C4-2B (cell line): ENCODE data around the gene CTU2.

Source experiments
- H3K27ac ChIP-seq: fragments of 450-650 bp; 2 replicates; pipeline ENCODE4 v1.5.1; 2017
- ZFX ChIP-seq: fragments of 450-650 bp; IDR thresholded peaks from 2 replicates; pipeline ENCODE4 v1.6.1; 2017
- TF ChIP-seq, protein P1 (sequence below): fragments of 450-650 bp; conservative IDR thresholded peaks from 2 replicates; pipeline ENCODE4 v1.5.1; 2017; ENCODE audit warnings: mild to moderate bottlenecking

The CTU2 gene

DNA sequence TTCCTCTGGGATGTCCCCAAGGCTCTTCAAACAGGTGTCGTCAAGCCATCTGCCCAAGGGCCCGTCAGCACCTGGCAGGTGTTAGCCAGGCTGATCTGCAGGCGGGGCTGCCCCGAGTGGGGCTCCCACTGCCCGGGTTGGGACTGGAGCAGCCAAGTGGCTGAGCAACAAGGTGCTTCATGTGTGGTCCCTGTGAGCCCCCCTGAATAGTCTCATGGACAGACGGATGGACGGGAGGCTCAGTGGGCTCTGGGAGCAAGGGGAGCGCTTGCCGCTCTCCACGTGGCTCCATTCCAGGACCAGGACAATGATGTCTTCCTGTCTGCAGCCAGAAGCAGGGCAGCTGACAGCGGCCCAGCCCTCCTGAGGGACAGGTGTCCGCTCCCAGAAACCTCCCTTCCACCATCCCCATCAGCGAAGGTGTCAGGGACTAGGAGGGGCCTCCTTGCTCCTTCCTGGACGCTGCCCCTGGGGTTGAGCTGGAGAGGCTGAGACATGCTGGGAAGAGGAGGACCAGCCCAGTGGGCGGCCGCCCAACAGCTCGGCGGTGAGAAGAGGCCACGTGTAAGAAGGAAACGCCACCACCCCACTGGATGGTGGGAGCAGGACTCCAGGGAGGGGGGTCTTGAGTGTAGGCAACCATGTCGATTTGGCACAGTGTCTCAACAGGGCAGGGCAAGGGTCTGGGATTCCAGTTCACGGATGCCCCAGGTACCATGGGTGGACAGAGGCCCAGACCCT lies 29.6 kb upstream of the CTU2 start:
- no peak for TF ChIP-seq ZFX
- TF ChIP-seq, protein P1, sequence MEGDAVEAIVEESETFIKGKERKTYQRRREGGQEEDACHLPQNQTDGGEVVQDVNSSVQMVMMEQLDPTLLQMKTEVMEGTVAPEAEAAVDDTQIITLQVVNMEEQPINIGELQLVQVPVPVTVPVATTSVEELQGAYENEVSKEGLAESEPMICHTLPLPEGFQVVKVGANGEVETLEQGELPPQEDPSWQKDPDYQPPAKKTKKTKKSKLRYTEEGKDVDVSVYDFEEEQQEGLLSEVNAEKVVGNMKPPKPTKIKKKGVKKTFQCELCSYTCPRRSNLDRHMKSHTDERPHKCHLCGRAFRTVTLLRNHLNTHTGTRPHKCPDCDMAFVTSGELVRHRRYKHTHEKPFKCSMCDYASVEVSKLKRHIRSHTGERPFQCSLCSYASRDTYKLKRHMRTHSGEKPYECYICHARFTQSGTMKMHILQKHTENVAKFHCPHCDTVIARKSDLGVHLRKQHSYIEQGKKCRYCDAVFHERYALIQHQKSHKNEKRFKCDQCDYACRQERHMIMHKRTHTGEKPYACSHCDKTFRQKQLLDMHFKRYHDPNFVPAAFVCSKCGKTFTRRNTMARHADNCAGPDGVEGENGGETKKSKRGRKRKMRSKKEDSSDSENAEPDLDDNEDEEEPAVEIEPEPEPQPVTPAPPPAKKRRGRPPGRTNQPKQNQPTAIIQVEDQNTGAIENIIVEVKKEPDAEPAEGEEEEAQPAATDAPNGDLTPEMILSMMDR: no peak
- no peak overlapping the region for H3K27ac ChIP-seq

DNA sequence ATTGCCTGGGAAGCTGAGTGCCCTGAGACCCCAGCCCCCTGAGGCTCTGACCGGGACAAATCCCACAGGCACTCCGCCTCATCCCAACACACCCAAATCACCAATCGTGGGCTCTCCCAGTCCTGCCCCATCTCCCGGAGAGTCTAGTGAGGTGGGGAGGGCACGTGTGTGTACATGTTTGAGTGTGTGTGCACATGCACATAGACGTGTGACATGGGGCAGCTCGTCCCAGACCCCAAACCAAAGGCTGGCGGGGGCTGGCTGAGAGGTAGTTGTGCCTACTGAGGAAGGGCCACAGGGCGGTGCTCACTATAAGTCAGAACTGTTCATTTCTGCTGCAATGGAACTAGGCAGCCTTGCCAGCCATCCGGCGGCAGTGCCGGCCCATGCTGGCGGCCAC lies 28.6 kb upstream of the CTU2 start:
- no peak overlapping the region for H3K27ac ChIP-seq
- TF ChIP-seq ZFX: no peak
- TF ChIP-seq, protein P1: no peak

DNA sequence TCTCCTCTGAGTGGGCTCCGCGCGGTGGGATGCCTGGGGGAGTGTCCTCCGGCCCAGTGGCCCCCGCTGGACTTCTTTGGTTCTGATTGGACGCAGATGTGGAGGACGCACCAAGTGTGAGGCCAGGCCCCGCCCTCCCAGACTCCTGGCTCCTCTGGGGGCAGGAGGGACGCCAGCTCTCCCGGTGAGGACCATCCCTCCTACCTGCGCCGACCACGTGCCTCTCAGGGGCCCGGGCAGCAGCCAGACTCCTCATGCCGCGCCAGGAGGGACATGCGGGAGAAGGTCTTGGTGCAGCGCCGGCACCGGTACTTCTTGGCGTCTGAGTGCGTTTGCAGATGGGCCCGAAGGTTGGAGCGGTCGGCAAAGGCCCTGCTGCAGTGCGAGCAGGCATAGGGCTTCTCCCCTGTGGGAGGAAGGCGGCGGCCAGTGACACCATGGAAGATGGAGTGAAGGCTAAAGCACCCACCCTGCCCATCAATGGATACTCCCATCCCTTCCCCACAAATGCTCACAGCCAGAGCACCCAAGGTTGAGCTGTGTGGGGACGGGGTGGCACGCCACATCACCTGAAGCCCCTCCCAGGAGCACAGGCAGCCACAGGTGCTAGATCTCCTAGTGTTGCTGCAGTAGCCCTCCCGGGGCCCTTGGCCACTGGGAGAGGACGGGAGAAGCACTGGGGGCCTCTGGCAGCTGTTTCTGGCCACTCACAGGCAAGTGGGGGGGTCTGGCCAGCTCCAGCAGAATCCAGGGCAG lies 27.9 kb upstream of the CTU2 start:
- TF ChIP-seq, protein P1: no peak
- no peak for TF ChIP-seq ZFX
- no peak overlapping the region for H3K27ac ChIP-seq

DNA sequence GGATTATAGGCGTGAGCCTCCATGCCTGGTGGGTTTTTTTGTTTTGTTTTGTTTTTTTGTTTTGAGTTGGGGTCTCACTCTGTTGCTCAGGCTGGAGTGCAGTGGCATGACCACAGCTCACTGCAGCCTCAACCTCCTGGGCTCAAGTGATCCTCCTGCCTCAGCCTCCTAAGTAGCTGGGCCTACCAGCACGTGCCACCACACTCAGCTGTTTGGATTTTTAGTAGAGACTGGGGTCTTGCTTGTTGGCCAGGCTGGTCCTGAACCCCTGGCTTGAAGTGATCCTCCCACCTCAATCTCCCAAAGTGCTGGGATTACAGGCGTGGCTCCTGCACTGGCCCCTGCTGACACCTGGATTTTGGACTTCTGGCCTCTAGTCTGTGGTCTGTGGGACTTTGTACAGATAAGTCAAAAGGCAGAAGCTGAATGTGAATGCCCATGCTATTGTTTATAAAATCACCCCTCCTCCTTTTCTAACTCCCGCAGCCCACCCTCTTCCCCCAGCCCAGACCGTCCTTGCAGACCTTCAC lies 25.7 kb upstream of the CTU2 start:
- no peak for TF ChIP-seq ZFX
- TF ChIP-seq, protein P1: no peak
- no peak overlapping the region for H3K27ac ChIP-seq

DNA sequence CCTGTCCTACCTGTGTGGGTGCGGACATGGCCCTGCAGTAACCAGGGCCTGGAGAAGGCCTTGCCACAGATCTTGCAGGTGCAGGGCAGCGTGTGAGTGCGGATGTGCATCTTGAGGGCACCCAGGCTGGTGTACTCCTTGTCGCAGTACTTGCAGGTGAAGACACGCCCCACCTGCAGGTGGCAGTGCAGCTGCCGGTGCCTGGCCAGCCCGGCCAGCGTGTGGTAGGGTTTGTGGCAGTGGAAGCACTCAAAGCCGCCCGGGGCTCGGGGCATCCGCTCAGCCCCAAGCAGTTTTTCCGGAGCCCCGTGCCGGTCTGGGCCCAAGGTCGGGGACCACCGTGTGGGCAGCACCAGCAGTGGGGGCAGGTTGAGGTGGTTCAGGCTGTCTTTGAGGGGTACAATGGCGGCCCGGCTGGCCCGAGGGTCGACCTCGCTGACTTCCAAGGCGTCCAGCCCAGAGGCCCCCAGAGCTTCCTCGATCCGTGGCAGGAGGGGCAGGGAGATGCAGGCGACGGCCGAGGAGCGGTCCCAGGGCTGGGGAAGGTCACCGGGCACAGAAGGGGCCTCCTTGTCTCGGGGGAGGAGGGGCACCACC lies 25.1 kb upstream of the CTU2 start:
- H3K27ac ChIP-seq: no peak overlapping the region
- TF ChIP-seq, protein P1: peak; percentile 83
- no peak for TF ChIP-seq ZFX

DNA sequence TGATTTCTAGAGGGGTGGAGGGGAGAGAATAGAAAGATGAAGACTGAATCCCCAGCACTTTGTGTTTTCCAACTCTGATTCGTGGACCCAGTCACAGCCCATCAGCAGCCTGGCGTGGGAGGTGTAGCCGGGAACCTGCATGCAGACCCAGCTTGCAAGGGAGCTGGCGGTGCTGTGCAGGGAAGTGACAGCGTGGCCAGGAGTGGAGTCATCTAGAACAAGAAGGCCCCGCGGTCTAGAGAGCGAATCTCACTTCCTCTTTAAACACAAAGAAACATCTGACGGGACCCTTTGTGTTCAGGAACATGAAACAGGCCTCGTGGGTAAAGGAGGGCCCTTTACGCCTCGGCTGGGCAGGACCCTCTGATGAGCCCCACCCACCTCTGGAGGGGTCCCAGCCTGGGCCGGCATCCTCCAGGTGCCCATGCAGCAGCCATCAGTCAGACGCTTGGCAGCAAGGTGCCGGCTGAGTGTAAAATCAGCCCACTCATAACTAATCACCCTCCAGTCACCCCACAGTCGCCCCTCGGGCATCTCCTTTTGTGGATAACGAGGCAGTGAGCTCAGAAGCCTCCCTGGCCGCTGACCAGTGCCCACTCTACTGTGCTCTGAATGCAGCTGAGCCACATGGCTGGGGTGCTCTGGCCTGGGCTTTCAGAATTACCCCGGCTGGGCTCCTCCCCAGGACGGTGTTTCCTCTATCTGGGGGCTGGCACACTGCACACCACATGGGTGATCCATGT lies 24.4 kb upstream of the CTU2 start:
- TF ChIP-seq, protein P1: no peak
- no peak for TF ChIP-seq ZFX
- no peak overlapping the region for H3K27ac ChIP-seq
